ENCODE measurements around the gene ADORA2A. TPM values are rescaled to one million over a fixed set of nuclear protein-coding genes. Genes with fewer than 3 reads are reported as not detected.

Gene ADORA2A
- total RNA-seq, 1 donor from 2014 or later = 6.4 TPM

- Mint-ChIP-seq H3K4me3 (ENCODE audit: low read depth) (no peak overlapping the region), H3K9me3 (ENCODE audit: low read depth) (no peaks in the 10 kb centered on the region), H3K27me3 (no peaks in the 10 kb centered on the region), H3K4me1 (ENCODE audit: low read depth) (peaks cover 8% of the 10 kb centered on the region), H3K27ac (no peak overlapping the region), H3K36me3 (ENCODE audit: insufficient read depth) (peaks cover 8% of the 10 kb centered on the region)
- no peak for DNase-seq (ENCODE audit: low spot score, unreplicated experiment)
- no peak for TF ChIP-seq CTCF (IDR thresholded peaks at IDR 0.05; ENCODE audit: unreplicated experiment)
These were observed 24.1 kb upstream of the ADORA2A start for GRCh38 chr22:24403346-24403745.

GRCh38 chr22:24404561-24405275 lies 22.7 kb upstream of the ADORA2A start:
- no peaks in the 10 kb centered on the region for H3K9me3 Mint-ChIP-seq (ENCODE audit: low read depth)
- peaks cover 8% of the 10 kb centered on the region for H3K4me1 Mint-ChIP-seq (ENCODE audit: low read depth)
- H3K27ac Mint-ChIP-seq = no peak overlapping the region
- DNase-seq (ENCODE audit: low spot score, unreplicated experiment) = no peak
- no peak for TF ChIP-seq CTCF (IDR thresholded peaks at IDR 0.05; ENCODE audit: unreplicated experiment)
- H3K36me3 Mint-ChIP-seq (ENCODE audit: insufficient read depth) = peaks cover 8% of the 10 kb centered on the region
- no peaks in the 10 kb centered on the region for H3K27me3 Mint-ChIP-seq
- H3K4me3 Mint-ChIP-seq (ENCODE audit: low read depth) = no peak overlapping the region

- peaks cover 8% of the 10 kb centered on the region for H3K4me1 Mint-ChIP-seq (ENCODE audit: low read depth)
- no peaks in the 10 kb centered on the region for H3K27me3 Mint-ChIP-seq
- DNase-seq (ENCODE audit: low spot score, unreplicated experiment) = no peak
- no peaks in the 10 kb centered on the region for H3K9me3 Mint-ChIP-seq (ENCODE audit: low read depth)
- no peak for TF ChIP-seq CTCF (IDR thresholded peaks at IDR 0.05; ENCODE audit: unreplicated experiment)
- H3K36me3 Mint-ChIP-seq (ENCODE audit: insufficient read depth) = peaks cover 10% of the 10 kb centered on the region
- no peak overlapping the region for H3K27ac Mint-ChIP-seq
- H3K4me3 Mint-ChIP-seq (ENCODE audit: low read depth) = no peak overlapping the region
These were observed 21.6 kb upstream of the ADORA2A start for GRCh38 chr22:24405631-24406321.

GRCh38 chr22:24406322-24407277 lies 20.8 kb upstream of the ADORA2A start:
- no peak for DNase-seq (ENCODE audit: low spot score, unreplicated experiment)
- Mint-ChIP-seq H3K4me3 (ENCODE audit: low read depth) (no peak overlapping the region), H3K9me3 (ENCODE audit: low read depth) (no peaks in the 10 kb centered on the region), H3K27me3 (no peaks in the 10 kb centered on the region), H3K4me1 (ENCODE audit: low read depth) (peaks cover 8% of the 10 kb centered on the region), H3K27ac (peak overlapping the region; percentile 16), H3K36me3 (ENCODE audit: insufficient read depth) (peaks cover 10% of the 10 kb centered on the region)
- TF ChIP-seq CTCF (IDR thresholded peaks at IDR 0.05; ENCODE audit: unreplicated experiment) = no peak

- H3K27me3 Mint-ChIP-seq = no peaks in the 10 kb centered on the region
- H3K9me3 Mint-ChIP-seq (ENCODE audit: low read depth) = no peaks in the 10 kb centered on the region
- no peak for TF ChIP-seq CTCF (IDR thresholded peaks at IDR 0.05; ENCODE audit: unreplicated experiment)
- DNase-seq (ENCODE audit: low spot score, unreplicated experiment) = no peak
- H3K36me3 Mint-ChIP-seq (ENCODE audit: insufficient read depth) = peaks cover 10% of the 10 kb centered on the region
- no peak overlapping the region for H3K4me3 Mint-ChIP-seq (ENCODE audit: low read depth)
- peak overlapping the region; percentile 14 for H3K27ac Mint-ChIP-seq
- peaks cover 8% of the 10 kb centered on the region for H3K4me1 Mint-ChIP-seq (ENCODE audit: low read depth)
These were observed 20.1 kb upstream of the ADORA2A start for GRCh38 chr22:24407278-24407665.
